GM23248 (cell line): ENCODE results near the gene ARHGEF7.

ENCODE experiments used
- EZH2 ChIP-seq: fragments of 200-600 bp; sonication (generic); IDR thresholded peaks from 2 replicates; pipeline ENCODE4 v1.6.1; 2018; ENCODE audit warnings: antibody characterized with exemption, mild to moderate bottlenecking; ENCODE audit not compliant: insufficient read depth, poor library complexity, severe bottlenecking
- EZH2phosphoT487 ChIP-seq: fragments of 200-600 bp; sonication (generic); IDR thresholded peaks from 2 replicates; pipeline ENCODE4 v1.6.1; 2018; ENCODE audit warnings: antibody characterized with exemption, moderate library complexity, mild to moderate bottlenecking, low read depth; ENCODE audit not compliant: insufficient read depth

- TF ChIP-seq EZH2phosphoT487 (no peak), EZH2 (no peak)
Measured at GRCh38 chr13:111338841-111339240, 223.7 kb downstream of the ARHGEF7 start.
